GM21526 (cell line): ENCODE measurements around the gene SRPRA.

Experiments
- ATAC-seq: cut with Tn5 transposase; IDR thresholded peaks from one replicate; pipeline ENCODE4 v1.9.1; 2021; ENCODE audit warnings: moderate library complexity; ENCODE audit not compliant: unreplicated experiment, low FRiP score

SRPRA gene

GRCh38 chr11:126233391-126233790 lies 35.3 kb downstream of the SRPRA start:
- no peak for ATAC-seq

- ATAC-seq = no peak
Measured at GRCh38 chr11:126232683-126233082, 36.0 kb downstream of the SRPRA start.

- ATAC-seq = no peak
Measured at GRCh38 chr11:126231725-126232459, 36.8 kb downstream of the SRPRA start.

DNA sequence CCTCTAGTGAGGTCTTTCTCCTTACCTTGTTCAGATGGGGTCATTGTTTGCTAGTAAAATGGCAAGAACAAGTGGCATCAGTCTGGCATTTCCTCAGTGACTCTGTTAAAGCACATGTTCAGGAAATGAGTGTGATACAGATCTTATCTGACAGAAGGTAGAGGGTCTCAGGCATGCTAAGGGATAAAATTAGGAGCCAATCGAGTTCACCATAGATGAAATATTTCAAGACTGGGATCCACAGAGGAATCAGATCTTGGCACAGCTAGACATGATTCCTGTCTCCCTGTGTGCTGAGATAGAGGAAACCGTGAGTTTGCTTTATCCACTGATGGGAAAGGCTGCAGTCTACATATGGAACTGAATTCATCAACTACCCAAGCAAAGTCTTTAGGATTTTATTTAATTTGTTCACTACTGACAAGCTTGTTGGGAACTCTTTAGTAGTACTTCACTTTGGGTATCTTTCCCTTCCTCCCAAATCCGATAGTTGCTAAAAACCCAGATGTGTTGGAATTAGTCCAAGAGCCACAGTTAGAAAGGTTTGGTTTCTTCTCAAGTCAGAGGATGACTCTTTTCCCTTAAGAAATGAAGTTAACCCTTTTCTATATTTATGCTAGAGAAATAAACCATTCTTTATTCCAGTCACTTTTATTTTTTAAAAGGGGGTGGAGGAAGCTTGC lies 38.7 kb downstream of the SRPRA start:
- no peak for ATAC-seq

DNA sequence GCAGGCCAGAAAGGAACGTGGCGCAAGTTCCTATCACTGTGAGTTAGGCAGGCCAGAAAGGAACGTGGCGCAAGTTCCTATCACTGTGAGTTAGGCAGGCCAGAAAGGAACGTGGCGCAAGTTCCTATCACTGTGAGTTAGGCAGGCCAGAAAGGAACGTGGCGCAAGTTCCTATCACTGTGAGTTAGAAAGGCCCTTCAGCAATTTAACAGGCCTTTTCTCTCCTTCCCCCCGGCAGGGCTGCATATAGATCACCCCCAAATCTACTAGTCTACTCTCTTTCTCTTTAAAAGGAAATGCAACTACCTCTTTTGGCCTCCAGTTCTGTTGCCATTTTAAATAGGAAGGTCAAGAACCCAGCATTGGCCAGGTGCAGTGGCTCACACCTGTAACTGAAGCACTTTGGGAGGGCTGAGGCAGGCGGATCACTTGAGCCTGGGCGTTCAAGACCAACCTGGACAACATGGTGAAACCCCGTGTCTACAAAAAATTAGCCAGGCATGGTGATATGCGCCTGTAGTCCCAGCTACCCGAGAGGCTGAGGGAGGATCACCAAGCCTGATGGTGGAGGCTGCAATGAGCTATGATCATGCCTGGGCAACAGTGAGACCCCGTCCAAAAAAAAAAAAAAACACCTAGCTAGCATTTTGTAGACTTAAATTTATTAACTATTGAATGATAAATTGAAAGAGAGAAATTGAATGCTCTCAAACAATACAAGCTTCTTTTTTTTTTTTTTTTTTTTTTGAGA lies 42.2 kb downstream of the SRPRA start:
- no peak for ATAC-seq

- ATAC-seq = no peak
Measured at GRCh38 chr11:126225295-126225665, 43.4 kb downstream of the SRPRA start.

DNA sequence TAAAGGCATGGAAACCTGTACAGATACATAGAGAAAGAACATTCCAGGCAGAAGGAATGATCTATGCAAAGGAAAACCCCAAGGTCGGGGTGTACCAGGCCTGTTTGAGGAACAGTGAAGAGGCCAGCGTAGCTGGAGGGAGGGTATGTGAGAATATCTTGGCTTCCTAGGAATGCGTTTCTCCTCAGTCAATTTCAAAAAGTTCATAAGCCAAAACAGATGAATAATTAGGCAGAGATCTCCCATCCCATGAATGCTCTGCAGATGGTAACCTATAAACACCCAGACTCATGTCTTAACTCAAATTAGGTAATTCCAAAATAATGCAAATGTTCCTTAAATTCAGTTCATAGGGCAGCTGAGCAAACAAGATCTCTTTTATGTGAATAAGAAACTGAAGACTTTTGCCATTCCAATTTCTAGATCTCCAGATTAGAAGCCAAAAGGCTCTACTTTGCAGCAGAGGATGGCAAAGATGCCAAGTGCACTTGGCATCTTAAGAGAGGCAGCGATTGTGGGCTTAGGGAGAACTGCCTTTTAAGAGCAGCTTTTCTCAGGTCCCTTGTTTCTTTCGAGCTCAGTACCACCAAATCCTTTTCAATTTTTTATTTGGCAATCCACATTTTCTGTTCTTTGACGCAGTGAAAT lies 43.9 kb downstream of the SRPRA start:
- ATAC-seq = no peak

DNA sequence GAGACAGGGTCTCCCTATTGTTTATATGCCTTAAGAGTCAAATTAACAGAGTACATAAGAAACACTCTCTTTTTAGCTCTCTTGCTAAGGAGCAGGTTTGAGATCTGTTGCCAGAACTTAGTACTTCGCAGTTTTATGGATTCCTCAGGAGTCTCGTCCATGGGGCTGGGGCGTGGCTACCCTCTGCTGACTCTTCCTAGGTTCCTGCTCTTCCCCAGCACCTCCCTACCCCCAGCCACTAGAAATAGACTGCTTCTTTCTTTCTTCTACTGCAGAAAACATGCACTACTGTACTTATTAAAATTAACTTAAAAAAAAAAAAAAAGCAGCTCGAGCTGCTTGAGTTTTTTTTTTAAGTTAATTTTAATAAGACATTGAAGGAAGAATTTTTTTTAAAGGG lies 49.1 kb downstream of the SRPRA start:
- no peak for ATAC-seq

GRCh38 chr11:126217491-126217890 lies 51.2 kb downstream of the SRPRA start:
- no peak for ATAC-seq

DNA sequence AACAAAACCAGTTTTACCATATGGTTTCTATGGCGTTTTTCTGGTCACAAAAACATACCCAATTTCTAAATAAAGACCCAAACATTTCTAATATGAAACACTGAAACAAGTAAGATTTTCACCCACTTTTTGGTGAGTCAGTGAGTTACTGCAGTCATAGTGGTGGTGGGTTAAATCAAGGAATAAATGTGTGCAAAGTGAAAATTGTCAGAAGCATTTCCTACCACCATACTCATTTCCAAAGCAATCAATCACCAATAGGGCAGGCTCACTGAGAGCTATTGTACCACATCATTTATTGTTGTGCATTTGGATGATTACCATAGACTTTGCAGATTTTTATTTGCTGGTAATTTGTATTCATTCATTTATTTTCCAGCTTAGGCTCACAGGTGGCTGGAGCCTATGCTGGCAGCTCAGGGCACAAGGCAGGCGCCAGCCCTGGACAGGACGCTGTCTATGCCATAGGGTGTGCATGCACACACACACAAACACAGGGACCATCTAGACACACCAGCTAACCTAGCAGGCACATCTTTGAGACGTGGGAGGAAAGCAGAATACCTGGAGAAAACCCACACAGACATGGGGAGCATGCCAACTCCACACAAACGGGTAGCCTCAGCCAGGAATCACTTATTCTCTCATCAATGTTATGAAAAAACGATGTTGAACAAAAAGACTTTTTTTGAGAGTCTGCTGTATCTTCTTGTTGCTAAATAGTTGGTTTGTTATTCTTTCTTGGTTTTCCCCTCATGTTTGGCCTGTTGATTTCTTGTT lies 52.0 kb downstream of the SRPRA start:
- ATAC-seq = no peak

- ATAC-seq = no peak
Measured at GRCh38 chr11:126214841-126215240, 53.9 kb downstream of the SRPRA start.

- ATAC-seq = no peak
Measured at GRCh38 chr11:126214441-126214840, 54.3 kb downstream of the SRPRA start.
